Measurements from ENCODE around the gene PPP1R14B. TPM values are rescaled to one million over a fixed set of nuclear protein-coding genes. Genes with fewer than 3 reads are reported as not detected.

Gene PPP1R14B
- total and polyA plus RNA-seq, 2 of the 13 experiments (the other 11 are each of a cell fraction or from before 2014, with no cell fraction given) = 110 to 148 TPM

GRCh38 chr11:64240435-64241240 lies 6.1 kb downstream of the PPP1R14B start, which contains the start of gene FKBP2 (continued):
- TF ChIP-seq ZNF331 (CRISPR knock-in tag; IDR thresholded peaks at IDR 0.05) (no peak), HOXA7 (CRISPR knock-in tag; IDR thresholded peaks at IDR 0.05) (no peak), ZNF329 (CRISPR knock-in tag; IDR thresholded peaks at IDR 0.05; ENCODE audit: low read depth) (0 out of 2 replicates have a peak, but pooled peaks have one; percentile 28), MAF1 (CRISPR knock-in tag; IDR thresholded peaks at IDR 0.05; ENCODE audit: borderline replicate concordance) (no peak), ZNF382 (CRISPR knock-in tag; IDR thresholded peaks at IDR 0.05; ENCODE audit: borderline replicate concordance) (no peak), JDP2 (CRISPR knock-in tag; IDR thresholded peaks at IDR 0.05; ENCODE audit: borderline replicate concordance) (no peak), ZNF674 (CRISPR knock-in tag; IDR thresholded peaks at IDR 0.05; ENCODE audit: low read depth) (no peak), ETS1 (CRISPR knock-in tag; IDR thresholded peaks at IDR 0.05) (0 out of 2 replicates have a peak, but pooled peaks have one; percentile 57), ZFP36 (IDR thresholded peaks at IDR 0.05; ENCODE audit: borderline replicate concordance, low read depth, low read length, partially characterized antibody) (no peak), ARNT (IDR thresholded peaks at IDR 0.05) (no peak), MXI1 (IDR thresholded peaks at IDR 0.05; ENCODE audit: borderline replicate concordance, low read depth, low read length) (peak; percentile 80; the same call in 2 of the 3 replicates), ZNF407 (CRISPR knock-in tag; IDR thresholded peaks at IDR 0.05; ENCODE audit: not compliant biosample characterization) (peak; percentile 66), LCORL (IDR thresholded peaks at IDR 0.05) (no peak), LCORL (CRISPR knock-in tag; IDR thresholded peaks at IDR 0.05) (peak; percentile 49; the same call in 1 of the 2 replicates), ZNF784 (CRISPR knock-in tag; IDR thresholded peaks at IDR 0.05; ENCODE audit: borderline replicate concordance) (no peak), ZC3H13 (CRISPR knock-in tag; IDR thresholded peaks at IDR 0.05) (no peak), KMT2A (CRISPR knock-in tag; IDR thresholded peaks at IDR 0.05) (0 out of 2 replicates have a peak, but pooled peaks have one; percentile 36), ZNF263 (CRISPR knock-in tag; IDR thresholded peaks at IDR 0.05) (0 out of 2 replicates have a peak, but pooled peaks have one; percentile 28)

Measured in HepG2 (cell line).